Measurements from ENCODE around the gene HDAC4. TPM values are rescaled to one million over a fixed set of nuclear protein-coding genes. Genes with fewer than 3 reads are reported as not detected.

Gene HDAC4
- total and polyA plus RNA-seq, 10 of the 15 experiments (the other 5 are each of a cell fraction or from before 2014, with no cell fraction given) = 0.22 to 15.7 (median 4.8) TPM

- TF ChIP-seq PKNOX1 (IDR thresholded peaks at IDR 0.05) = no peak
- no peak for TF ChIP-seq SP1 (IDR thresholded peaks at IDR 0.05; ENCODE audit: low read depth, low read length)
- TF ChIP-seq NR2C1 (IDR thresholded peaks at IDR 0.05) = no peak
- TF ChIP-seq NR2C2 (IDR thresholded peaks at IDR 0.05; ENCODE audit: borderline replicate concordance, control insufficient read depth, insufficient read length, low read depth) = no peak
- TF ChIP-seq RB1 (IDR thresholded peaks at IDR 0.05; ENCODE audit: borderline replicate concordance) = no peak
- no peak for TF ChIP-seq ETV6 (conservative IDR thresholded peaks at IDR 0.05 in 1 of 2, IDR thresholded peaks at IDR 0.05 in 1 of 2; ENCODE audit: borderline replicate concordance in 1 of 2, low read depth in 1 of 2)
- no peak for TF ChIP-seq GABPA (IDR thresholded peaks at IDR 0.05; ENCODE audit: low read depth)
- no peak for TF ChIP-seq CBFB (IDR thresholded peaks at IDR 0.05; ENCODE audit: low read depth)
- no peak for TF ChIP-seq EGR1 (IDR thresholded peaks at IDR 0.05; ENCODE audit: borderline replicate concordance in 1 of 2, low read depth in 2 of 2, low read length in 2 of 2)
These were observed 314.3 kb downstream of the HDAC4 start (continued) for GRCh38 chr2:239086325-239087020.

- H4K20me1 ChIP-seq (ENCODE audit: control insufficient read depth, insufficient read depth) = no peaks in the 10 kb centered on the region
- no peaks in the 10 kb centered on the region for H3K27me3 ChIP-seq (replicated peaks in 1 of 2; ENCODE audit: control insufficient read depth in 2 of 2, insufficient read depth in 2 of 2, low read length in 1 of 2)
- H3K4me1 ChIP-seq (ENCODE audit: control insufficient read depth, insufficient read depth, low read length) = no peaks in the 10 kb centered on the region
- H3K9ac ChIP-seq (ENCODE audit: control insufficient read depth, insufficient read depth, low read length) = no peak overlapping the region
- intact Hi-C loops (cut with micrococcal nuclease; ENCODE audit: unreplicated experiment) (no loop called here), in situ Hi-C loops (cut with MboI) (no loop called here)
- ChIA-PET CTCF (no interaction called here), SMC1A (ENCODE audit: uncharacterized antibody, unreplicated experiment) (no interaction called here), POLR2A (interaction anchor here (0.7 kb wide), 1 partner anchor 18 kb away, joined by 3 read pairs; no protein-coding TSS in a partner anchor), RAD21 (ENCODE audit: unreplicated experiment) (no interaction called here)
- no peaks in the 10 kb centered on the region for H3K36me3 ChIP-seq (ENCODE audit: control insufficient read depth in 2 of 2, insufficient read depth in 2 of 2, low read length in 1 of 2)
- no peaks in the 10 kb centered on the region for H3K79me2 ChIP-seq (ENCODE audit: control insufficient read depth, insufficient read depth, low read length)
- no peaks in the 10 kb centered on the region for H3K9me3 ChIP-seq (replicated peaks; ENCODE audit: control insufficient read depth, insufficient read depth, low read length)
- H2AFZ ChIP-seq (ENCODE audit: control insufficient read depth, low read depth, low read length) = no peak overlapping the region
- BruUV-seq (replicated peaks) = no TSS peak
- WGBS (ENCODE audit: insufficient coverage, insufficient replicate concordance, low lambda C conversion rate, missing lambda C conversion rate) = 90% methylated on average over 28 of the region's 29 CpGs
- FAIRE-seq (no peak), ATAC-seq (no peak), DNase-seq (ENCODE audit: low read depth, low spot score) (no peak)
- H3K27ac ChIP-seq (ENCODE audit: control insufficient read depth, insufficient read depth) = no peak overlapping the region
- no peak overlapping the region for H3K4me3 ChIP-seq
- H3K4me2 ChIP-seq (ENCODE audit: control insufficient read depth, insufficient read depth) = no peak overlapping the region
- no peak for TF ChIP-seq CBX3 (IDR thresholded peaks at IDR 0.05; ENCODE audit: borderline replicate concordance, low read depth)
- no peak for TF ChIP-seq MTA3 (IDR thresholded peaks at IDR 0.05; ENCODE audit: borderline replicate concordance, low read length)
- TF ChIP-seq RAD21 (IDR thresholded peaks at IDR 0.05; ENCODE audit: insufficient read depth, low read depth, low read length) = no peak
- no peak for TF ChIP-seq POU2F2 (IDR thresholded peaks at IDR 0.05; ENCODE audit: borderline replicate concordance, low read depth, low read length)
- no peak for TF ChIP-seq TCF7 (IDR thresholded peaks at IDR 0.05; ENCODE audit: borderline replicate concordance)
- no peak for TF ChIP-seq CTCF (IDR thresholded peaks at IDR 0.05 in 2 of 3, conservative IDR thresholded peaks at IDR 0.05 in 1 of 3; ENCODE audit: control insufficient read depth in 2 of 3, extremely low read depth in 1 of 3, insufficient read depth in 1 of 3, low read depth in 3 of 3, low read length in 3 of 3)
These were observed 315.4 kb downstream of the HDAC4 start for GRCh38 chr2:239085201-239085992.

Measured in GM12878 (cell line).